DOHH2 (cell line): ENCODE measurements around the gene PDLIM7.

Experiments used
- EZH2phosphoT487 ChIP-seq: fragments of 200-600 bp; sonication (generic); IDR thresholded peaks from 2 replicates; pipeline ENCODE4 v1.6.1; 2017; ENCODE audit warnings: borderline replicate concordance, mild to moderate bottlenecking, antibody characterized with exemption, low read length, moderate library complexity, mixed read lengths
- TF ChIP-seq, protein P1 (sequence below): fragments of 200-600 bp; sonication (generic); IDR thresholded peaks from one replicate; pipeline ENCODE4 v1.5.1; 2014; ENCODE audit warnings: antibody characterized with exemption, mild to moderate bottlenecking, low read depth, low read length; ENCODE audit not compliant: poor library complexity, severe bottlenecking

DNA sequence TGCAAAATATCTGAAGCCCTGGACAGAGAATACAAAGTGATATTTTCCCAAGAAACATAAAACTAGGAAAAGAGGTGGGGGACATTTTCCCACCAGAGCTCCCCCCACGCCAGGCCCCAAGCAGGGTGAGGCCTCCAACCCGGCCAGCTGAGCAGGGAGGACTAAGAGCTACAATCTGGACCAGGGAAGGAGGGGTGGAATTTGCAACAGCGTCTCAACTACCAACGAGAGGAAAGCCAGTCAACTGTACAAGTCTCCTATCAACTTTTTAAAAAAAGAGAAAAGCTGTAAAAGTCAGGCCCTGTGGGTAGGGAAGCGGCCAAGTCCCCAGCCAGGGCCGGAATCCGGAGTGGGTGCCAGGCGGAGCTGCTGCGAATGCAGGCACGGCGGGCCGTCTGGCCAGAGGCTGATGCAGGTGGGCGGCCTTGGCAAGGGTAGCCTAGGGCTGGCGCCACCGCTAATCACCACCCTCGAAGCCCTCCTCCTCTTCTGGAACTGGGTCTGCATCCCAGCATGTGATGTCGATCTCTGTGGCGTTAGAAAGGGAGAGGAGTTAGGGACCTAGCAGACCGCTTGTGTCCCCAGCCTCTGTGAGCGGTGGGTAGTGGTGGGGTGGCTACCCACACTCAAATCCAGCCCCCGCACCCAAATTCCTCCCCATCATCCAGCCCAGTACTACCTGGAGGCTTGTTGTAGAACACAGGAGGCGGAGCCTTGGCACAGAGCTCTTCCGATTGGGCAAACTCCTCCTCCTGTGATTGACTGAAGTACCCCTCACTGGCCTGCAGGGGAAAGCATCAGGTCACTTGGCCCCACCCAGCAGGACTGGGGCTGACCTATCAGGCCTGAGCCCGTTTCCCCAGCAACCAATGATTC is 40.2 kb downstream of the PDLIM7 start:
- TF ChIP-seq, protein P1, sequence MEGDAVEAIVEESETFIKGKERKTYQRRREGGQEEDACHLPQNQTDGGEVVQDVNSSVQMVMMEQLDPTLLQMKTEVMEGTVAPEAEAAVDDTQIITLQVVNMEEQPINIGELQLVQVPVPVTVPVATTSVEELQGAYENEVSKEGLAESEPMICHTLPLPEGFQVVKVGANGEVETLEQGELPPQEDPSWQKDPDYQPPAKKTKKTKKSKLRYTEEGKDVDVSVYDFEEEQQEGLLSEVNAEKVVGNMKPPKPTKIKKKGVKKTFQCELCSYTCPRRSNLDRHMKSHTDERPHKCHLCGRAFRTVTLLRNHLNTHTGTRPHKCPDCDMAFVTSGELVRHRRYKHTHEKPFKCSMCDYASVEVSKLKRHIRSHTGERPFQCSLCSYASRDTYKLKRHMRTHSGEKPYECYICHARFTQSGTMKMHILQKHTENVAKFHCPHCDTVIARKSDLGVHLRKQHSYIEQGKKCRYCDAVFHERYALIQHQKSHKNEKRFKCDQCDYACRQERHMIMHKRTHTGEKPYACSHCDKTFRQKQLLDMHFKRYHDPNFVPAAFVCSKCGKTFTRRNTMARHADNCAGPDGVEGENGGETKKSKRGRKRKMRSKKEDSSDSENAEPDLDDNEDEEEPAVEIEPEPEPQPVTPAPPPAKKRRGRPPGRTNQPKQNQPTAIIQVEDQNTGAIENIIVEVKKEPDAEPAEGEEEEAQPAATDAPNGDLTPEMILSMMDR = peak; percentile 29
- no peak for TF ChIP-seq EZH2phosphoT487
